Keratinocyte (primary cell): Measurements from ENCODE around the gene SDHAF2.

Experiments used
- CTCF ChIP-seq, 3 experiments: IDR thresholded peaks in 1 of 3; conservative IDR thresholded peaks in 1 of 3; optimal IDR thresholded peaks in 1 of 3; 2 replicates in 2 of 3; 3 replicates in 1 of 3; pipeline versions ENCODE3 to v1.5.1; 2011; ENCODE audit warnings: low read length in 3 of 3, mild to moderate bottlenecking in 3 of 3, moderate library complexity in 2 of 3, control low read depth in 1 of 3, inconsistent platforms in 1 of 3; ENCODE audit not compliant: insufficient read depth in 2 of 3; ENCODE audit errors: extremely low read depth in 1 of 3
- EZH2 ChIP-seq: IDR thresholded peaks from one replicate; pipeline ENCODE4 v1.6.1; 2012; ENCODE audit warnings: inconsistent platforms, mild to moderate bottlenecking, low read length, moderate library complexity

- TF ChIP-seq CTCF (optimal IDR thresholded peaks at IDR 0.05 in 1 of 3, IDR thresholded peaks at IDR 0.05 in 1 of 3, conservative IDR thresholded peaks at IDR 0.05 in 1 of 3; ENCODE audit: extremely low read depth in 1 of 3, insufficient read depth in 2 of 3, low read length in 3 of 3), result no peak
- no peak for TF ChIP-seq EZH2
Observed at GRCh38 chr11:61453695-61454094, 23.8 kb downstream of the SDHAF2 start.
